RCC 7860 (cell line): ENCODE results near the gene GARIN5B.
A peak's percentile ranks its signal among the peaks of the same experiment; 100 is the strongest.

Experiments used
- DNase-seq: peaks from one replicate; pipeline ENCODE4 v3.0.0-alpha.2; 2015; ENCODE audit warnings: low spot score
- FAIRE-seq: peaks from 2 replicates; lab custom pipeline; 2012; peaks lifted over from hg19 to GRCh38; lab: Jason Lieb, UNC

GARIN5B gene

DNA sequence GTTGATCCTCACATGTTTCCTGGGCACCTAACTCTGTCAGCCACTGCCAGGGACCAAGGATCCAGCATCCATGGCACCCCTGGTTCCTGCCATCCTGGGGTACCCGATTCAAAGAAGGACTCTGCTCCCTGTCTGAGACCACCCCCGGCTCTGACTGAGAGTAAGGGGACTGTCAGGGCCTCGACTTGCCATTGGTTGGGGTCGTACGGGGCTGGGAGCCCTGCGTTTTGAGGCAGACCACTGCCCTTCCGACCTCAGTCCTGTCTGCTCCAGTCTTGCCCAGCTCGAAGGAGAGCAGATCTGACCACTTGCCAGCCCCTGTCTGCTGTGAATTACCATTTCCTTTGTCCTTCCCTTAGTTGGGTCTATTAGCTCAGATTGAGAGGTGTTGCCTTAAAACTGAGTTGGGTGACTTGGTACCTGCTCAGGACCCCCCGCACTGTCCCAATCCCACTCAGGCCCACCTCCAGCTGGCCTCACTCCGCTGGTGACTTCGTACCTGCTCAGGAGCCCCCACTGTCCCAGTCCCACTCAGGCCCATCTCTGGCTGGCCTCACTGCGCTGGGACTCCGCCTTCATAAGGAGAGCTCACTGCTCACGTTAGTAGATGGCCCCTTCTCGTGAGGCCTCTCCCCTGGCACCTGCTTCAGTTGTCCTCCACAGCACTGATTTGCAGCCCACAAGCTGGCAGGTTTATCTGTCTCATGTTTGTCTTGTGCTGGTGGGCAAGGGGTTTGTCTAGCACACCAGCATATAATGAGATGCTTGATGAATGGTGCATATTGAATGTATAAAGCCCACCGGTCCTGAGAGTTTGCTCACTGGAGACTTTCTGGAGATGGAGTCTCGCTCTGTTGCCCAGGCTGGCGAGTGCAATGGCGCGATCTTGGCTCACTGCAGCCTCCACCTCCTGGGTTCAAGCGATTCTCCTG is 26.6 kb upstream of the GARIN5B start:
- no peak for FAIRE-seq

DNA sequence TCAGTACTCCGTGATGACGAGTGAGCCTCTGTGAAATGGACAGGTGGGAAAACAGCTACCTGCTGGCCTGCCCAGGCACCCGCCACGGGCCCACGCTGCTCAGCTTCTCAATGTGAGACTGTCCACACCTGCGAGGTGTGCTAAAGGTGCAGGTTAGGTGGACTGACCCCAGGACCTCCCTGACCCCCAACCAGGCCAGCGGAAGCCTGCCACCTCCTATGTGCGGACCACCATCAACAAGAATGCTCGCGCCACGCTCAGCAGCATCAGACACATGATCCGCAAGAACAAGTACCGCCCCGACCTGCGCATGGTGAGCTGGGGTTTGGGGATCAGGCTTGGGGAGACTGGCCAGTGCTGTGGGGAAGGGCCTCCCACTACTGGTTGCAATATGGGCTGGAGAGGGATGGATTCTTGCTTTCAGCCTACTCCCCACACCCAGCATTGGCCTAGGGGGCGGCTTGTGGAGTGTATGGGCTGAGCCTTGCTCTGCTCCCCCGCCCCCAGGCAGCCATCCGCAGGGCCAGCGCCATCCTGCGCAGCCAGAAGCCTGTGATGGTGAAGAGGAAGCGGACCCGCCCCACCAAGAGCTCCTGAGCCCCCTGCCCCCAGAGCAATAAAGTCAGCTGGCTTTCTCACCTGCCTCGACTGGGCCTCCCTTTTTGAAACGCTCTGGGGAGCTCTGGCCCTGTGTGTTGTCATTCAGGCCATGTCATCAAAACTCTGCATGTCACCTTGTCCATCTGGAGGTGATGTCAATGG is 24.9 kb upstream of the GARIN5B start:
- FAIRE-seq (no peak), DNase-seq (no peak)

More for the DNA sequence above, 26.6 kb upstream of the GARIN5B start:
- DNase-seq = no peak

DNA sequence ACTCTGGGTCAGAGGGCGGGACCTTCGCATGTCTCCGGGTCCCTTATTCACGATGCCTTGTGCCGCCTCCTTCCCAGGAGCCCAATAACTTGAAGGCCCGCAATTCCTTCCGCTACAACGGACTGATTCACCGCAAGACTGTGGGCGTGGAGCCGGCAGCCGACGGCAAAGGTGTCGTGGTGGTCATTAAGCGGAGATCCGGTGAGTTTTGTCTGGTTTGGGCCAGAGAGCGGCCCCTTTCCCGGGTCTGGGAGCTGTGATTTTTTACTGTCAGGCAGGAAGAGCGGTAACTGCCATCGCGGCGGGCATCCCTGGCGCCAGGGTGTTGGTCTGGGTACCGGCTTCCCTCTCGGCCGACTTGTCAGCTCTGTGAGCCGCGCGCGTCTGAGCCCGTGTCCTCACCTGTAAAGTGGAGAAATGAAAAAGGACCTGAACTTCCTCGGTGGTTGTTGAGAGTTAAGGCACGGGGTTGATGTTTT is 23.5 kb upstream of the GARIN5B start:
- FAIRE-seq (no peak), DNase-seq (no peak)

DNA sequence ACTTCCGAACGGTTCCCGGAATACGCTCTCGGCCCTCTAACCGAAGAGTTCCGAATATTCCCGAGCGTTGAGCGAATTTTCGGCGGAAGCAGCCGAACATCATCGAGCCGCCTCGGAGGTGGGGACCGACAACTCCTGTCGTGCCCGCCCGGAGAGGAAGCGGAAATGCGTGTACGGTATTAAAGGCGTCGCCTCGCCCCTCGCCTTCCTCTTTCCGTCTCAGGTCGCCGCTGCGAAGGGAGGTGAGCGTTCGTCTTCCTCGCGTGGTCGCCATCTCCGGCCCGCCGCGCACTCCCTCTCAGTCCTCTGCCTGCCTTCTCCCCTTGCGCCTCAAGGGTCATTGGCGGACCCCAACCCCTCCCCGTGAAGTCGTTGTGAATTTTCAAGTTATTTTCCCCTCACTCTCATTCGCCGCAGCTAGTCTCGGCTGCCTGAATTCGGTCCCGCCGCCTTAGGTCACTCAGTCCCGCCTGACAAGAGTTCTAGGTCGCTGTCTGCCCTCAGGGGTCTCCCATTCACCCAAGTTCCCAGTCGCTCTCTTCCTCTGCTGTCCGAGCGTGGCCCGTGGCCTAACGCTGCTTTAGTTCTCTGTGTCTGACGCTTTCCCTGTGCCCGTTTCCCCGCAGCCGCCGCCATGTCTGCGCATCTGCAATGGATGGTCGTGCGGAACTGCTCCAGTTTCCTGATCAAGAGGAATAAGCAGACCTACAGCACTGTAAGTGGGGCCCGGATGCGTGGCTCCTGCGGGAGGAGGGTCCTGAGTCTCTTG is 22.8 kb upstream of the GARIN5B start, which contains the start of gene RPL28:
TSS of gene RPL28 (plus strand) at position 209 of the 769 bp plus-strand sequence. CDS start at position 635, 426 bp downstream.
- FAIRE-seq = peak; percentile 77

DNA sequence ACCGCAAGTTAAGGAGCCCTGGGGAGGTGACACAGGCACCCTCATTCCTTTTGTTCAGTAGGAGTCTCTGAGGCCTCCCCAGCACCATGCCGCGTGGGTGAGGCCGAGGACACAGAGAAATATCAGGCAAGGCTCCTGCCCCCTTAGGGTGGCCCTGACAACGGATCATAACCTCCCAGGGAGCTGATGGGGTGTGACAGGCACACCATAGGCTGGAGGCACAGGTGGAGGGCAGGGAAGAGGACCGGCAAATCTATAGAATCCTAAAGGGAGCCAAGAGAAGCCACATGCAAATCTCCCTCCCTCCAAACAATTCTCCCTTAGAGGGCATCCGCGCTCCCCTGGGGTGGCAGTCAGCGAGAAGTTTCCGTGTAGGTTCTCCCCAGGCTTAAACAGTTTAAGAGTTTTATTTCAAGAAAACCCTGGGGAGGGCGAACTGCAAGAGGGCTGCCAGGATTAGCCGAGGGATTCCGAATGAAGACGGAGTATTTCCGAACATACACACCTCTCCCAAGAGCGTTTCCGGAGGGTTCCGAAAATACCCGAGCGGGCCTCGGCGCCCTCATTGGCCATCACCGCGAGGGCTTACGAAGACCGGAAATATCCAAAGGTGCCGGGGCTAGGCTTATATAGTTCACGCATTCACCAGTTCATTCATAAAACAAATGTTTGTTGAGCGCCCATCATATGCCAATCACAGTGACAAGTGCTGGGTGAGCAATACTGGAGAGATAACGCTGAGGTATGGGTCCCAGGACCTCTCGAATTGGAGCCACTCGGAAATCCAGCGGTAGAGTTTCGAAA is 22.1 kb upstream of the GARIN5B start:
- FAIRE-seq (peak; percentile 64), DNase-seq (peak; percentile 75)

More for the DNA sequence above, 22.8 kb upstream of the GARIN5B start, which contains the start of gene RPL28:
- DNase-seq = peak; percentile 91

DNA sequence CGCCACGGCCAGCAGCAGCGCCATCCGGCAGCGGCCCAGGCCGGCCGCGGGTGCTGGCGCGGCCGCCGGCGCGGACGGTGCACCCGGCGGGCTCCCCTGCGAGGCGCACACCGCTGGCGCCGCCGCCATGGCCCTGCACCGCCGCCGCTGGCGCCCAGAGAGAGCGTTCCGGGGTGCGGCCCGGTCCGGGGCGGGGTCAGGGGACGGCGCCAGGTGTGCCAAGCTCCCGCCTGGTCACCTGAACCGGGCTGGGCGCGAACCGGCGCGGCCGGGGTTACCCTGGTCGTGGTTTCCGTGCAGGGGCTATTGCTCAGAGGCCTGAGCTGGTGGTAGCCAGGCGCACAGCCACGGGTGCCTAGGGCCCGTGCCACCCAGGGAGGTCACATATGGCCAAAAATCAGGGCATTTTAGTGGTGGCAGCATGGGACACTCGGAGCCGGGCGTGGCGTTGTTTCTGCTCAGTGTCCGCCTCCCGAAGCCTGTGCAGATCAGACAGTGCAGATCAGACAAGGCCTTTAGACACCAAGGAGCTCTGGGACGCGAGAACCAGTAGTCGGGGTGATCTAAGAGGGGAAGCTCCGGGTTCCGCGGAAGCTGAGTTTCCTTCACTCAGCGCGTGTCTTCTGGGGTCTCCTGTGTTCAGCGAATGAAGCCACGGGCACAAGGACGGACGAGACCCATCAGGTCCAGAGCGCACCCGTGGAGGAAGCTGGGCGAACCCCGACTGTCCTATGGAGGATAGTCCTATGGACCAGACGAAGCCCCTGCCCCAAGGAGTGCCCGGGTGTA is 21.3 kb upstream of the GARIN5B start, which contains the start of gene TMEM238:
TSS of gene TMEM238 (minus strand) at position 162 of the 789 bp plus-strand sequence. CDS start at position 129, 33 bp downstream.
- no peak for FAIRE-seq
- DNase-seq = no peak

DNA sequence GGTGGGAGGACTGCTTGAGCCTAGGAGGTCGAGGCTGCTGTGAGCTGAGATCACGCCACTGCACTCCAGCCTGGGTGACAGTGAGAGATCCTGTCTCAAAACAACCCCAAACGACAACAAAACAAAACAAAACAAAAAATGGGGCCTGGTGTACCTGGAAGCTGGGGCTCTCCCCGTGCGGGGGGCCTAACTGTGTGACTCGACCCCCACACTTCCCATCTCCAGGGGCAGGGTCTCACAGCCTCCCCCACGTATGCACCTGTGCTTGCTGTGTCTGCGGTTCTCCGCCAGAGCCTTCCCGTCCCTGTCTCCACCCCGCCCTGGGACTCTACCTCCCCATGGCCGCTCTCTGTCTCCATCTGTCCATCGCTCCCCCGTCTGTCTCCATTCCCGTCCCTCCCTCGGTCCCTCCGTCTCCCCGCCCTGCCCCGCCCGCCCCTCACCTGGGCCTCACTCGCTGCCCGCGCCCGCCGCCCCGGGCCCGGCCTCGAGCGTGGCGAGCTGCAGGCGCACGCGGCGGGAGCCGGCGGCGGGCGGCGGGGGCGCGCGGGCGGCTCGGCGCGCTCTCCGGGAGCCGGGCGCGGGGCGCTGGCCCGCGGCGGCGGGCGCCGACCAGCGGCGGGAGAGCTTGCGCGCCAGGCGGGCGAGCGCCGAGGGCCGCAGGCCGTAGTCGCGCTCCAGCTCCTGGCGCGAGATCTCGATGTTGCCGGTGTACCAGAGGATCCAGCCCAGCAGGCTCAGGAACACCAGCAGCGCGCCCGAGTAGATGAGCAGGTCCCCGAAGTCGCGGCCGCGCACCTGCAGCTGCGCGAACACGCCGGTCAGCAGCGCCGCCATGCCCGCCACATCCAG is 20.4 kb upstream of the GARIN5B start:
- DNase-seq = no peak

DNA sequence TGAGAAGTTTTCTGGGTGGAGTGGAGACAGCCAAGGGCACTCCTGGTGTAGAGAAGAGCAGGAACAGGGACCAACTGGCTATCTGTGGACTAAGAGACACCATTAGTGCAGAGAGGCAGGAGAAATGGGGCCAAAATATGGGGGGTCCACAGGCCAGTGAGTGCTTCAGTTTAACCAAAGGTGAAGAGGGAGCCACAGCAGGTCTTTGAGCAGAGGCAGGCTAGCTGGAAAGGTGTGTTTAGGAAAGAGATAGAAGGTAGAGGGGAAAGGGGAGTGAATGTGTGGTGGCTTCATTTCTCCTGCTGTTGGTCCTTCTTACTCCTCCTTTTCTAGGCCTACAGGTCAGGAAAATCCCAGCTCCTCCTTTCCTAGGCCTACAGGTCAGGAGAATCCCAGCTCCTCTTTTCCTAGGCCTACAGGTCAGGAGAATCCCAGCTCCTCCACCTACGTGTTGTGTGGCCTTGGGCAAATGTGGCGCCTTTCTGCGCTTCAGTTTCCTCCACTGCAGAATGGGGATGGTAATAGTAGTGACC is 19.5 kb upstream of the GARIN5B start:
- FAIRE-seq = no peak
- DNase-seq = no peak

More for the DNA sequence above, 20.4 kb upstream of the GARIN5B start:
- FAIRE-seq = no peak

DNA sequence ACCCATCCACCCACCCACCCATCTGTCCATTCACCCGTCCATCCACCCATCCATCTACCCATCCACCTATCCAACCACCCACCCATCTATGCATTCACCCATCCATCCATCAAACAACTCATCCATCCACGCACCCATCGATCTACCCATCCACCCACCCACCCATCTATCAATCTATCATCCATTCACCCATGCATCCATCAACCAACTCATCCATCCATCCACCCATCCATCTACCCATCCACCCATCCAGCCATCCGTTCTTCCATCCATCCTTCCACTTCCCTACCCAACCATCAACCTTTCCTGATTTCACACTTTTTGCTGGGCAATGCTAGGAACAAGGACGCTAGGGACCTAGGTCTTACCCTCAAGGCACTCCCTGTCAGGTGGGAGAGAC is 19.0 kb upstream of the GARIN5B start:
- no peak for FAIRE-seq
- no peak for DNase-seq

DNA sequence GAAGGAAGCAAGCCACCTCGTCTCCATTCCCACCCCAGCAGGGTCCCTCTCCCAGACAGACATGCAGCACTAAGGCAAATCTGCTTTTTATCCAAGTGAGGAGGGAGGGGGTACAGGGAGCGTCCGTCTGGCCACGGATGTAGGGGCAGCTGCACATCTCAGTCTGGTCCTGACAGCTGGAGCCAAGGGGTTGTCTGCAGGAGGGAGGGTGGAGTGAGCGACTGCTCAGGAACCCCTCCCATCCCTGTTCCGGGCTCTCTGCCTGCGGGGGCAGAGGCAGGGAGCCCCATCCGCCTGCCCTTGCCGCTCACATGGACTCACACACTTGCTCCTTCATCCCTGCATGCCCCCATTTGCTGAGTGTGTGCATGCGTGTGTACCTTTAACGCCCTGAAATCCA is 16.1 kb upstream of the GARIN5B start:
- DNase-seq (no peak), FAIRE-seq (no peak)

DNA sequence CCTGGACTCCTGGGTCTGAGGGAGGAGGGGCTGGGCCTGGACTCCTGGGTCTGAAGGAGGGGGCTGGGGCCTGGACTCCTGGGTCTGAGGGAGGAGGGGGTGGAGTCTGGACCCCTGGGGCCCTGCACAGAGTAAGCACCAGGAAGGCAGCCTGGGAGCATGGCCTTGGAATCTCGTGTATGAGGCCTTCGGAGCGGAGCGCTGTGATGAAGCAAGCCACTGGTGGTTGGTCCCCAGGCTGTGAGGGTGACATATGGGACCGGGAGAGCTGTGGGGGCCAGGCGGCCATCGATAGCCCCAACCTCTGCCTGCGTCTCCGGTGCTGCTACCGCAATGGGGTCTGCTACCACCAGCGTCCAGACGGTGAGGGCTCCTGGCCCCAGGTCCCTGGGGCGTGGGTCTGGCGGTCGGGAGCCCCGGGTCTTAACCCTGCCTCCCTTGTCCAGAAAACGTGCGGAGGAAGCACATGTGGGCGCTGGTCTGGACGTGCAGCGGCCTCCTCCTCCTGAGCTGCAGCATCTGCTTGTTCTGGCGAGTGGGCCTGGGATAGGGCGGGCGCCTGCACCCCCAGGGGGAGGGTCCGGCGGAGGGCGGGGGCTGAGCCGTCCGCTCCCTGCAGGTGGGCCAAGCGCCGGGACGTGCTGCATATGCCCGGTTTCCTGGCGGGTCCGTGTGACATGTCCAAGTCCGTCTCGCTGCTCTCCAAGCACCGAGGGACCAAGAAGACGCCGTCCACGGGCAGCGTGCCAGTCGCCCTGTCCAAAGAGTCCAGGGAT is 14.5 kb upstream of the GARIN5B start:
- FAIRE-seq (no peak), DNase-seq (no peak)

DNA sequence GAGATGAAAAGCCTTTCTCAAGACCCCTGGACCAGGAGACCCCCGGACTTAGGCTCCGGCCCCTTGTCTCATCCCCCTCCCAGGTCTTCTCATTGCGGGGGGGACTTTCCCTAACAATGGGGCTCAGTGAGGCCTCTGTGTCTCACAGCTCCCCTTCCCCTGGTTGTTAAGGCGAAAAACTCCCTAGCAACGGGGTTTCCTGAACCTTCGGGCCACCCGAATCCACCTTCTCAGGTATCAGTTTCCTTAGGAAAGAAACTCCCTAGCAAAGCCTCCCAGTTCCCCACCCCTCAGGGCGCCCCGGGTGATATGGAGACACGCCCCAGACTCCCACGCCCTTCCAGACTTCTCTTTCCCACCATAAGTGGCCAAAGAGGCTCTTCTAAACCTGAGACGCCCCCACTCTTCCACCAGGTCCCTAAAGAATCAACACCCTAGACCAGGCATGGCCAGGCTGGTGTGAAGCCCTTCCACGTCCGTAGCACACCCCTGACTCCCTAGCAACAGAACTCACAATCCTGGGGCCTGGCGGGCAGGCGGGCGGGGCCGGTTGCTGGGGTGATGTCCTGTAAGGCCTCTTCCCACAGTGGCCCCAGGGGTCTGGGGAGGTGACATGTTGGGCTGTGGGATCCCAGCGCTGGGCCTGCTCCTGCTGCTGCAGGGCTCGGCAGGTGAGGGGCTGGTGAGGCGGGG is 13.3 kb upstream of the GARIN5B start, which contains the start of gene TMEM190:
TSS of gene TMEM190 (plus strand) at position 586 of the 693 bp plus-strand sequence. CDS start at position 614, 28 bp downstream.
- FAIRE-seq (no peak), DNase-seq (no peak)

DNA sequence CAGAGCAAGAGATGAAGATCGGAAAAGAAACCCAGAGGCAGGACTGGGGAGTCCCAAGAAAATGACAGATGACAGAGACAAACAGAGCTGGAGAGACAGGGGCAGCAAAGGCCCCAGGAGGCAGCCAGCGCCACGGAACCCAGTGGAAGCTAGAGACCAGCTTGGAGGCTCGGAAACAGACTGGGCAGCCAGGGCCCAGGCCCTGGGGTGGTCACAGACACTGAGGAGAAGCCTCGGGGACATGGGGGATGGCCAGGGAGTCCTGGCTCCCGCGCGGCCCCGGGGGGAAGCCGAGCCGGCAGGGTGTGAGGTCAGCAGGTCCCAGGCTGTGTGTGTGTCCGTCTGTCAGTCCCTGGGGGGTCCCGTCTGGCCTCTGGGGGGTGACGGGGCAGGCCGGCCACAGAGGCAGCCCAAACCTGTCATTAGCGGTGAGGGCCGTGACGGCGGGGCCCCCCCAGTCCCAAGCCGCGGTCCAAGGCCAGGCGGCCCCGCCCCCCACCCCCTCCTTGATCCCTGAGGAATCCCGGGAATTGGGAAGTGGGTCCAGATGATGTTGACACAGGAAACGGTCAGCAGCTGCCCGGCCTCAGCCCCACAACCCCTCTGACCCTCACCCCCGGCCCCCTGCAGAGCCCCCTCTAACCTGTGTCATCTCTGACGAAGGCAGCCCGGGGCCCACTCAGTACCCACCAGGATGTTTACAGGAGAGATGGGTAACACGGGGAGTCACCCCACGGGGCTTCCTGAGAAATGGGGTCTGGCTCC is 11.1 kb upstream of the GARIN5B start:
- FAIRE-seq (no peak), DNase-seq (peak; percentile 73)

DNA sequence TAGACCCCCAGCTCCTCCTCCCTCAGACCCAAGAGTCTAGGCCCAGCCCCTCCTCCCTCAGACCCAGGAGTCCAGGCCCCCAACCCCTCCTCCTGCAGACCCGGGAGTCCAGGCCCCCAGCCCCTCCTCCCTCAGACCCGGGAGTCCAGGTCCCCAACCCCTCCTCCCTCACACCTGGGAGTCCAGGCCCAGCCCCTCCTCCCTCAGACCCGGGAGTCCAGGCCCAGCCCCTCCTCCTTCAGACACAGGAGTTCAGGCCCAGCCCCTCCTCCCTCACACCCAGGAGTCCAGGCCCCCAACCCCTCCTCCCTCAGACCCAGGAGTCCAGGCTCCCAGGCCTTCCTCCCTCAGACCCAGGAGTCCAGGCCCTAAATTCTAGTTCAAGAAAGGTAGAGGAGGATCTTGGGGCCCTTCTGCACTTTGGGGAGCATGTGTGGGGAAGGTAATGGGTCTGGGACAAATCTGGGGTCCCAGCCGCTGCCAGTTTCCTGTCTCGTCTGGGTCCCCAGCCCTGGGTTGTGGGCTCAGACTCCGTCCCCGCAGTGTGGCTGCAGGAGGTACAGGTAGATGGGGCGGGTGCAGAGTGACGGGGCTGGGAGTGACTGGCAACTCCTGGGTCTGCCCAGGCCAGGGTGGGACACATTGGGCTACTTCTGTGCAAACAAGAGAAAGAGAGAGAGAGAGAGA is 10.4 kb upstream of the GARIN5B start:
- DNase-seq (no peak), FAIRE-seq (no peak)
